ENCODE measurements around the gene PIK3R4. TPM values are rescaled to one million over a fixed set of nuclear protein-coding genes. Genes with fewer than 3 reads are reported as not detected.

PIK3R4 gene
- polyA plus RNA-seq, 1 donor (not counting 4 experiments of a cell fraction or from before 2014, with no cell fraction given): 49.2 TPM

- dilution Hi-C loops (cut with MboI; ENCODE audit: extremely low pct_ligation_motif_present, low sequenced_read_pairs): no loop called here
- Histone ChIP-seq H3K4me3 (ENCODE audit: control insufficient read depth in 2 of 3, extremely low read depth in 1 of 3, insufficient read depth in 2 of 3, low read depth in 1 of 3, low read length in 3 of 3) (no peak overlapping the region), H4K20me1 (ENCODE audit: control insufficient read depth, extremely low read depth, insufficient read depth, low read length) (no peaks in the 10 kb centered on the region), H3K4me1 (ENCODE audit: control insufficient read depth, extremely low read depth, insufficient read depth, low read length) (no peaks in the 10 kb centered on the region), H3K9me3 (ENCODE audit: control insufficient read depth, low read depth, low read length) (no peaks in the 10 kb centered on the region), H3K9me1 (ENCODE audit: control insufficient read depth, extremely low read depth, insufficient read depth, low read length) (no peaks in the 10 kb centered on the region), H3K36me3 (ENCODE audit: control insufficient read depth in 2 of 2, extremely low read depth in 1 of 2, insufficient read depth in 2 of 2, low read length in 2 of 2) (no peaks in the 10 kb centered on the region), H3K79me2 (ENCODE audit: control insufficient read depth, insufficient read depth, low read length) (no peaks in the 10 kb centered on the region), H3K4me2 (ENCODE audit: control insufficient read depth, extremely low read depth, insufficient read depth, low read depth, low read length) (no peak overlapping the region), H3K27me3 (ENCODE audit: control insufficient read depth, extremely low read depth, insufficient read depth, low read length) (peaks cover 4% of the 10 kb centered on the region), H3K27ac (ENCODE audit: control insufficient read depth, insufficient read depth, low read length) (no peak overlapping the region), H2AFZ (ENCODE audit: control insufficient read depth, low read length) (no peak overlapping the region), H3K9ac (ENCODE audit: control insufficient read depth, extremely low read depth, insufficient read depth, low read length) (no peak overlapping the region)
- DNase-seq (ENCODE audit: low read depth, low spot score) (no peak), FAIRE-seq (no peak)
- no peak for TF ChIP-seq CTCF (optimal IDR thresholded peaks at IDR 0.05 in 1 of 3, IDR thresholded peaks at IDR 0.05 in 1 of 3, conservative IDR thresholded peaks at IDR 0.05 in 1 of 3; ENCODE audit: extremely low read depth in 1 of 3, insufficient read depth in 2 of 3, low read length in 3 of 3)
- TF ChIP-seq EZH2 (IDR thresholded peaks at IDR 0.05; ENCODE audit: low read length): no peak
Observed at GRCh38 chr3:130644628-130645253, 101.9 kb downstream of the PIK3R4 start.

GRCh38 chr3:130640027-130640426, 106.6 kb downstream of the PIK3R4 start:
- Histone ChIP-seq H3K4me2 (ENCODE audit: control insufficient read depth, extremely low read depth, insufficient read depth, low read depth, low read length) (no peak overlapping the region), H3K27me3 (ENCODE audit: control insufficient read depth, extremely low read depth, insufficient read depth, low read length) (peaks cover 7% of the 10 kb centered on the region), H3K27ac (ENCODE audit: control insufficient read depth, insufficient read depth, low read length) (no peak overlapping the region), H3K9me3 (ENCODE audit: control insufficient read depth, low read depth, low read length) (no peaks in the 10 kb centered on the region), H2AFZ (ENCODE audit: control insufficient read depth, low read length) (no peak overlapping the region), H3K4me3 (ENCODE audit: control insufficient read depth in 2 of 3, extremely low read depth in 1 of 3, insufficient read depth in 2 of 3, low read depth in 1 of 3, low read length in 3 of 3) (no peak overlapping the region), H4K20me1 (ENCODE audit: control insufficient read depth, extremely low read depth, insufficient read depth, low read length) (no peaks in the 10 kb centered on the region), H3K4me1 (ENCODE audit: control insufficient read depth, extremely low read depth, insufficient read depth, low read length) (no peaks in the 10 kb centered on the region), H3K9ac (ENCODE audit: control insufficient read depth, extremely low read depth, insufficient read depth, low read length) (no peak overlapping the region), H3K9me1 (ENCODE audit: control insufficient read depth, extremely low read depth, insufficient read depth, low read length) (no peaks in the 10 kb centered on the region), H3K36me3 (ENCODE audit: control insufficient read depth in 2 of 2, extremely low read depth in 1 of 2, insufficient read depth in 2 of 2, low read length in 2 of 2) (no peaks in the 10 kb centered on the region), H3K79me2 (ENCODE audit: control insufficient read depth, insufficient read depth, low read length) (no peaks in the 10 kb centered on the region)
- TF ChIP-seq CTCF (optimal IDR thresholded peaks at IDR 0.05 in 1 of 3, IDR thresholded peaks at IDR 0.05 in 1 of 3, conservative IDR thresholded peaks at IDR 0.05 in 1 of 3; ENCODE audit: extremely low read depth in 1 of 3, insufficient read depth in 2 of 3, low read length in 3 of 3) (no peak), EZH2 (IDR thresholded peaks at IDR 0.05; ENCODE audit: low read length) (no peak)
- DNase-seq (ENCODE audit: low read depth, low spot score) (no peak), FAIRE-seq (no peak)
- dilution Hi-C loops (cut with MboI; ENCODE audit: extremely low pct_ligation_motif_present, low sequenced_read_pairs): no loop called here
